Vagina (tissue), 2 donors: Measurements from ENCODE around the gene TECR. TPM values are rescaled to one million over a fixed set of nuclear protein-coding genes. Genes with fewer than 3 reads are reported as not detected.
"Not testable (repeated sequence)": the region's sequence is repeated elsewhere in the genome, so short reads cannot be mapped to it uniquely, and the experiment has no call there.

Experiments
- DNase-seq, 2 donors: peaks; one replicate each; pipeline ENCODE4 v3.0.0-alpha.2; 2017; ENCODE audit errors: extremely low spot score in 2 of 2
- H3K27ac ChIP-seq: fragments of 200-600 bp; sonication (generic); one replicate; pipeline ENCODE4 v1.5.1; 2019
- H3K27me3 ChIP-seq: fragments of 200-600 bp; sonication (generic); one replicate; pipeline ENCODE4 v1.5.1; 2019
- H3K36me3 ChIP-seq, 2 donors: fragments of 200-600 bp; sonication (generic); one replicate each; pipeline ENCODE4 v1.5.1; 2017 to 2019
- H3K4me1 ChIP-seq: fragments of 200-600 bp; sonication (generic); one replicate; pipeline ENCODE4 v1.5.1; 2019
- H3K4me3 ChIP-seq, 2 donors: fragments of 200-600 bp; sonication (generic); 1 replicate in 1 of 2; 2 replicates in 1 of 2; pipeline ENCODE4 v1.5.1; 2016 to 2019
- H3K9me3 ChIP-seq: fragments of 200-600 bp; sonication (generic); one replicate; pipeline ENCODE4 v1.5.1; 2019
- POLR2A ChIP-seq, 2 donors: fragments of 450-650 bp; IDR thresholded peaks; one replicate each; pipeline ENCODE4 v1.6.1; 2017; ENCODE audit warnings: antibody characterized with exemption in 2 of 2, mild to moderate bottlenecking in 2 of 2, moderate library complexity in 2 of 2
- POLR2AphosphoS5 ChIP-seq, 2 donors: sonication (generic); formaldehyde crosslinking; IDR thresholded peaks; one replicate each; pipeline ENCODE4 v1.9.0; 2017; ENCODE audit warnings: antibody characterized with exemption in 2 of 2, mild to moderate bottlenecking in 2 of 2, low read depth in 1 of 2; ENCODE audit not compliant: insufficient read depth in 1 of 2
- intact Hi-C: fragments of 100-400 bp; cut with DNase I; formaldehyde crosslinking; loops from one replicate; pipeline ENCODE4 v1.15.1; 2023
- total RNA-seq: library from RNA; depleted of rRNA; stranded (reverse); fragments of >200 nt; gene quantifications from one replicate; pipeline ENCODE4 v1.2.3, GENCODE V29; 2016
- TF ChIP-seq, protein P1 (sequence below), 3 experiments: fragments of 450-650 bp in 2 of 3; fragments of 200-600 bp in 1 of 3; sonication (generic) in 1 of 3; IDR thresholded peaks; one replicate each; pipeline ENCODE4 v1.5.1; 2017 to 2019; ENCODE audit warnings: antibody characterized with exemption in 3 of 3, mild to moderate bottlenecking in 2 of 3, moderate library complexity in 2 of 3

Gene TECR
- total RNA-seq, 1 donor from 2014 or later: 110 TPM

DNA sequence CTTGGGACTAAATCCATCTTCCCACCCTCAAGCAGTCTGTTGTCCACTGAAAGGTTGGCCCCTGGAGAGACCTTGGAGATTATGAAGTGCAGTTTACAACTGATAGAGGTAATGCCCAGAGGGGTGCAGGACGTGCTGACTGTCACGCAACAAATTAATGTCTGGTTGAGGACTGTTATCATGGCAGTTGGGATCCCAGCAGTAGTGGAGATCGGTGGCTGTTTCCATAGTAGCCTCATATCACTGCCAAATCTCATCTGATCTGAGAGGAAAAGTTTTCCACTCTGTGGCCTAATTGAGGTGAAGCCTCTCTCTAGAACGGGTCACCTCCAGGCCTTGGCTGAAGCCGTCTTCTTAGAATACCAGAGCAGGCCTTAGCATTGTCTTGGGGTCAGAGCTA is 4.1 kb downstream of the TECR start:
- H3K36me3 ChIP-seq: no peaks in the 10 kb centered on the region
- H3K27ac ChIP-seq: no peak overlapping the region
- intact Hi-C loops: no loop called here
- TF ChIP-seq, protein P1, sequence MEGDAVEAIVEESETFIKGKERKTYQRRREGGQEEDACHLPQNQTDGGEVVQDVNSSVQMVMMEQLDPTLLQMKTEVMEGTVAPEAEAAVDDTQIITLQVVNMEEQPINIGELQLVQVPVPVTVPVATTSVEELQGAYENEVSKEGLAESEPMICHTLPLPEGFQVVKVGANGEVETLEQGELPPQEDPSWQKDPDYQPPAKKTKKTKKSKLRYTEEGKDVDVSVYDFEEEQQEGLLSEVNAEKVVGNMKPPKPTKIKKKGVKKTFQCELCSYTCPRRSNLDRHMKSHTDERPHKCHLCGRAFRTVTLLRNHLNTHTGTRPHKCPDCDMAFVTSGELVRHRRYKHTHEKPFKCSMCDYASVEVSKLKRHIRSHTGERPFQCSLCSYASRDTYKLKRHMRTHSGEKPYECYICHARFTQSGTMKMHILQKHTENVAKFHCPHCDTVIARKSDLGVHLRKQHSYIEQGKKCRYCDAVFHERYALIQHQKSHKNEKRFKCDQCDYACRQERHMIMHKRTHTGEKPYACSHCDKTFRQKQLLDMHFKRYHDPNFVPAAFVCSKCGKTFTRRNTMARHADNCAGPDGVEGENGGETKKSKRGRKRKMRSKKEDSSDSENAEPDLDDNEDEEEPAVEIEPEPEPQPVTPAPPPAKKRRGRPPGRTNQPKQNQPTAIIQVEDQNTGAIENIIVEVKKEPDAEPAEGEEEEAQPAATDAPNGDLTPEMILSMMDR (IDR thresholded peaks at IDR 0.05): no peak
- no peak for TF ChIP-seq POLR2AphosphoS5 (IDR thresholded peaks at IDR 0.05; ENCODE audit: insufficient read depth in 1 of 2, low read depth in 1 of 2)
- no peak for TF ChIP-seq POLR2A (IDR thresholded peaks at IDR 0.05)
- H3K27me3 ChIP-seq: no peaks in the 10 kb centered on the region
- DNase-seq: no peak
- no peaks in the 10 kb centered on the region for H3K9me3 ChIP-seq
- H3K4me3 ChIP-seq: no peak overlapping the region
- H3K4me1 ChIP-seq: peaks cover 80% of the 10 kb centered on the region

DNA sequence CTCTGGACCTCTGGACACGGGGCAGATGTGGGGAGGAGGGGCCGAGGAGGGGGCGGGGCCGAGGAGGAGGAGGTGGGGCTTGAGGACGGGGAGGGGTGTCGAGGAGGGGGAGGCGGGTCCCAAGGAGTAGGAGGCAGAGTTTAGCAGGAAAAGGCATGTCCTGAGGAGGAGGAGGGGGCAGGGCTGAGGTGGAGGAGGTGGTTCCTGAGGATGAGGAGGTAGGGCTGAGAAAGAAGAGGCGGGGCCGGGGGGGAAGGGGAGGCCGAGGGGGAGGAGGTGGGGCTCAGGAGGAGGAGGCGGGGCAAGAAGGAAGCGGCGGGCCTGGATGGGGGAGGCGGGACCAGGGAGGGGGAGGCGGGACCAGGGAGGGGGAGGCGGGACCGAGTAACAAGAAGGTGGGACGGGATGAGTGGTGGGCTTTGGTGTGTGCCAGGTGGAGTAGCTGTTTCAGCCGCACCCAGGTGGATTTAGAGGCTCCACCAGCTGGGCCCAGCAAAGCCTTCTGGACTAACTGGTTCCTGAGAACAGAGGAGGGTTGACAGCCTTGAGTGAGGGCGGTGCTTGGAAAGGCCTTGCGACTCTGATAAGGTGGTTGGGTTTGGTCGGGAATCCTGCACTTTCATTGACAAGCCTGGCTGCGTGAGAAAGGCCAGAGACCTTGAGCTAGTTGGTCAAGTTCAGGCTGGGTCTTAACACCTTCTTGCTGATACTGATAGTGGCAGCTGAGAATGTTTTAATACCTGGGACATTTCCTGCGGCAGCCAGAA is 7.7 kb downstream of the TECR start:
- DNase-seq: no peak
- peaks cover 53% of the 10 kb centered on the region for H3K4me1 ChIP-seq
- H3K27me3 ChIP-seq: no peaks in the 10 kb centered on the region
- H3K9me3 ChIP-seq: no peaks in the 10 kb centered on the region
- intact Hi-C loops: no loop called here
- peak in 1 of 2 donors; percentile 27 for TF ChIP-seq POLR2AphosphoS5 (IDR thresholded peaks at IDR 0.05; ENCODE audit: insufficient read depth in 1 of 2, low read depth in 1 of 2)
- TF ChIP-seq, protein P1 (IDR thresholded peaks at IDR 0.05): no peak
- no peak for TF ChIP-seq POLR2A (IDR thresholded peaks at IDR 0.05)
- H3K4me3 ChIP-seq: no peak overlapping the region
- H3K27ac ChIP-seq: peak overlapping the region; percentile 56
- no peaks in the 10 kb centered on the region for H3K36me3 ChIP-seq

- TF ChIP-seq, protein P1 (IDR thresholded peaks at IDR 0.05): no peak
- TF ChIP-seq POLR2A (IDR thresholded peaks at IDR 0.05) (no peak), POLR2AphosphoS5 (IDR thresholded peaks at IDR 0.05; ENCODE audit: insufficient read depth in 1 of 2, low read depth in 1 of 2) (no peak)
- DNase-seq: no peak
- Histone ChIP-seq H3K4me3 (no peak overlapping the region), H3K9me3 (no peaks in the 10 kb centered on the region), H3K36me3 (no peaks in the 10 kb centered on the region), H3K27me3 (no peaks in the 10 kb centered on the region), H3K27ac (peak overlapping the region; percentile 39), H3K4me1 (peaks cover 58% of the 10 kb centered on the region)
- intact Hi-C loops: no loop called here
Measured at GRCh38 chr19:14540741-14541525, 11.5 kb downstream of the TECR start.

DNA sequence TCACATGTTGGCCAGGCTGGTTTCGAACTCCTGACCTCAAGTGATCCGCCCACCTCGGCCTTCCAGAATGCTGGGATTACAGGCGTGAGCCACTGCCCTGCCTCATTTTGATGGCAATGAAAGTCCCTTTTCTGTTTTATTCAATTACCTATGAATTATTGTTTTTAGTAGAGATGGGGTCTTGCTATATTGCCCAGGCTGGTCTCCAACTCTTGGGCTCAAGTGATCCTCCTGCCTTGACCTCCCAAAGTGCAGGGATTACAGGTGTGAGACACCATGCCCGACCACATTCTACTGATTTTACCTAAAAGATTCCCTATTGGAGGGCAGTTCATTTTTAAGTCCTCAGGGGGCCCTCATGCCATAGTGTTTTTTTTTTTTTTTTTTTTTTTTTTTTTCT is 12.6 kb downstream of the TECR start:
- H3K9me3 ChIP-seq, H3K27ac ChIP-seq, intact Hi-C loops, DNase-seq, H3K4me3 ChIP-seq, H3K36me3 ChIP-seq, H3K27me3 ChIP-seq: not testable (repeated sequence)
- H3K4me1 ChIP-seq: peaks cover 51% of the 10 kb centered on the region

DNA sequence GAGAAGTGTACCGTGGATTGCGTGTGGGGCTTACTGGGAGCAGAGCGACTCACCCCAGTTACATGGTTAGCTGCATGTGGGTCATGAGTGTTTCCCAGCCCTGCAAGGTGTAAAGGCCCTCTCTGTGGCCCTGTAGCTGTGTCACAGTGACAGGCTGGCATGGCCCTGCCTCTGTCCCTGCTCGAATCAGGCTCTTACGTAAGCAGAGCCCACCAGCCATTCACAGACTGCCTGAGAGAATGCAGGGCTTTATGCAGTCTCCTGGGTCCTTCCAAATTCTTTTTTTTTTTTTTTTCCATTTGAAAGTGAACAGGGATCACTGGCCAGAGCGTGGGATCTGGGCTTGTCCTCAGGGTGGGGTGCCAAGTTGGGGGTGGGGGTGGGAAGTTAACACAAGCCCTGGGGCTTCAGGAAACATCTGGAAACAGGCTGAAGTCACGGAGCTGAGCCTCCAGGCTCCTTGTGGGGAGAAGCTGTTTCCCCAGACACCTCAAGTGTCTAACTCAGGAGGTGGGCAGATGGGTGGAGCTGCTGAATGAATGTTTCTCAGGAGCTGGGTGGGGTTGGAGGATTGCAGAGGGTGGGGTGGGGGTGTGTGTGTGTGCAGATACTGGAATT is 13.4 kb downstream of the TECR start:
- Histone ChIP-seq H3K4me3 (no peak overlapping the region), H3K4me1 (peaks cover 42% of the 10 kb centered on the region), H3K27me3 (no peaks in the 10 kb centered on the region), H3K9me3 (no peaks in the 10 kb centered on the region), H3K27ac (peak overlapping the region; percentile 61), H3K36me3 (no peaks in the 10 kb centered on the region)
- no peak for TF ChIP-seq POLR2AphosphoS5 (IDR thresholded peaks at IDR 0.05; ENCODE audit: insufficient read depth in 1 of 2, low read depth in 1 of 2)
- TF ChIP-seq, protein P1 (IDR thresholded peaks at IDR 0.05): no peak
- no peak for TF ChIP-seq POLR2A (IDR thresholded peaks at IDR 0.05)
- DNase-seq: no peak
- intact Hi-C loops: no loop called here
